Caco-2 (cell line): ENCODE measurements around the gene LPAR4. TPM values are rescaled to one million over a fixed set of nuclear protein-coding genes. Genes with fewer than 3 reads are reported as not detected.

Experiments
- BruUV-seq: library from RNA; stranded (reverse); fragments of 400-500 nt; replicated peaks from 2 replicates; lab custom pipeline; 2021; lab: Mats Ljungman, UMichigan
- CTCF ChIA-PET: fragments of 300-600 bp; sonication (Branson Sonifier 250); formaldehyde crosslinking; loops from one replicate; lab custom pipeline; 2022; ENCODE audit warnings: antibody characterized with exemption; lab: Charles Lee
- POLR2A ChIA-PET: fragments of 300-600 bp; sonication (Branson Sonifier 250); formaldehyde crosslinking; loops from one replicate; lab custom pipeline; 2022; ENCODE audit warnings: antibody characterized with exemption; lab: Charles Lee
- DNase-seq, 2 experiments: peaks; one replicate each; pipeline versions ENCODE4 v3.0.0 to v3.0.0-alpha.2; 2020 to 2022
- H3K27me3 ChIP-seq: replicated peaks from 2 replicates; pipeline ENCODE4 v1.6.0; 2011; ENCODE audit warnings: low read length; ENCODE audit not compliant: control insufficient read depth, insufficient read depth
- H3K36me3 ChIP-seq: 2 replicates; pipeline ENCODE4 v1.5.1; 2011; ENCODE audit warnings: low read length; ENCODE audit not compliant: control insufficient read depth, insufficient read depth
- H3K4me1 ChIP-seq: fragments of 250-450 bp; sonication (Bioruptor Pico); 2 replicates; pipeline ENCODE4 v1.5.1; 2020; ENCODE audit warnings: mild to moderate bottlenecking
- H3K4me3 ChIP-seq: 2 replicates; pipeline ENCODE4 v1.5.1; 2011; ENCODE audit warnings: low read depth, mild to moderate bottlenecking, control low read depth, low read length
- H3K9me3 ChIP-seq: fragments of 250-450 bp; sonication (Bioruptor Pico); 2 replicates; pipeline ENCODE4 v1.5.1; 2020; ENCODE audit warnings: mild to moderate bottlenecking, moderate library complexity
- H3K27ac Mint-ChIP-seq: one replicate; pipeline ENCODE4 v1.8.0; 2022; ENCODE audit warnings: mixed read lengths; ENCODE audit not compliant: unreplicated experiment
- H3K27me3 Mint-ChIP-seq: one replicate; pipeline ENCODE4 v1.8.0; 2022; ENCODE audit warnings: mixed read lengths; ENCODE audit not compliant: insufficient read depth, unreplicated experiment
- H3K36me3 Mint-ChIP-seq: one replicate; pipeline ENCODE4 v1.8.0; 2022; ENCODE audit warnings: mild to moderate bottlenecking, mixed read lengths; ENCODE audit not compliant: insufficient read depth, unreplicated experiment
- H3K4me1 Mint-ChIP-seq: one replicate; pipeline ENCODE4 v1.8.0; 2022; ENCODE audit warnings: low read depth, mixed read lengths; ENCODE audit not compliant: unreplicated experiment
- H3K4me3 Mint-ChIP-seq: one replicate; pipeline ENCODE4 v1.8.0; 2022; ENCODE audit warnings: mild to moderate bottlenecking, moderate library complexity, mixed read lengths; ENCODE audit not compliant: unreplicated experiment
- H3K9me3 Mint-ChIP-seq: one replicate; pipeline ENCODE4 v1.8.0; 2022; ENCODE audit warnings: mixed read lengths; ENCODE audit not compliant: unreplicated experiment
- intact Hi-C: fragments of 100-400 bp; cut with micrococcal nuclease; formaldehyde crosslinking; loops from one replicate; pipeline ENCODE4 v1.10.0; 2022; ENCODE audit not compliant: unreplicated experiment
- total RNA-seq: library from RNA; stranded (reverse); gene quantifications from 2 replicates; pipeline ENCODE4 v1.2.3, GENCODE V29; 2022
- TF ChIP-seq, protein P1 (sequence below), 2 experiments: fragments of 200-600 bp in 1 of 2; IDR thresholded peaks; 1 replicate in 1 of 2; 2 replicates in 1 of 2; pipeline versions ENCODE4 v1.5.1 to v1.8.0; 2011 to 2022; ENCODE audit warnings: antibody characterized with exemption in 1 of 2, control low read depth in 1 of 2, inconsistent platforms in 1 of 2, low read depth in 1 of 2, low read length in 1 of 2, mild to moderate bottlenecking in 1 of 2, moderate library complexity in 1 of 2; ENCODE audit not compliant: insufficient read depth in 1 of 2, severe bottlenecking in 1 of 2, unreplicated experiment in 1 of 2

The LPAR4 gene
- total RNA-seq, 1 experiment from 2014 or later = not detected

DNA sequence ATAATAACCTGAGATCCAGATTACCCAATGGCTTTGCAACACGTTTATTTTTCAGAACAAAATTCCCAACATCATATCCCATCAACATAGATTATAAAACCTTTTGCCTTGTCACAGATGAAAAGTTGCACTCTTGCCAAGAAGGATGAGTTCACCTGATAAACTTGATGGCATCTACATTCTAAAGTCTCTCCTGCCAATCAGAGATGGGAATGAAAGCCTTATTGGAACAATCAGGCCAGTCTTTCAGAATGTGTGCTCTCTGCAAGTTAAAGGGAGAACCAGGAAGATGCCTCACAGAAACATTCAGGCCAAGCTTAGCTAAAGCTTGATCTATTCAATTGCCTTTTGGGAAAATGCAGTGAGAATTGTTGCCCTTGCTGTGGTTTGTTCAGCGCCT, 1.3 kb downstream of the LPAR4 start:
- no TSS peak for BruUV-seq
- Mint-ChIP-seq H3K9me3 (no peaks in the 10 kb centered on the region), H3K4me1 (no peaks in the 10 kb centered on the region), H3K36me3 (no peaks in the 10 kb centered on the region), H3K27me3 (no peaks in the 10 kb centered on the region), H3K4me3 (no peak overlapping the region), H3K27ac (no peak overlapping the region)
- intact Hi-C loops = no loop called here
- ChIA-PET POLR2A (no interaction called here), CTCF (no interaction called here)
- no peak overlapping the region for H3K4me3 ChIP-seq
- H3K9me3 ChIP-seq = no peaks in the 10 kb centered on the region
- DNase-seq = no peak
- H3K27me3 ChIP-seq = no peaks in the 10 kb centered on the region
- H3K36me3 ChIP-seq = no peaks in the 10 kb centered on the region
- H3K4me1 ChIP-seq = no peaks in the 10 kb centered on the region
- TF ChIP-seq, protein P1, sequence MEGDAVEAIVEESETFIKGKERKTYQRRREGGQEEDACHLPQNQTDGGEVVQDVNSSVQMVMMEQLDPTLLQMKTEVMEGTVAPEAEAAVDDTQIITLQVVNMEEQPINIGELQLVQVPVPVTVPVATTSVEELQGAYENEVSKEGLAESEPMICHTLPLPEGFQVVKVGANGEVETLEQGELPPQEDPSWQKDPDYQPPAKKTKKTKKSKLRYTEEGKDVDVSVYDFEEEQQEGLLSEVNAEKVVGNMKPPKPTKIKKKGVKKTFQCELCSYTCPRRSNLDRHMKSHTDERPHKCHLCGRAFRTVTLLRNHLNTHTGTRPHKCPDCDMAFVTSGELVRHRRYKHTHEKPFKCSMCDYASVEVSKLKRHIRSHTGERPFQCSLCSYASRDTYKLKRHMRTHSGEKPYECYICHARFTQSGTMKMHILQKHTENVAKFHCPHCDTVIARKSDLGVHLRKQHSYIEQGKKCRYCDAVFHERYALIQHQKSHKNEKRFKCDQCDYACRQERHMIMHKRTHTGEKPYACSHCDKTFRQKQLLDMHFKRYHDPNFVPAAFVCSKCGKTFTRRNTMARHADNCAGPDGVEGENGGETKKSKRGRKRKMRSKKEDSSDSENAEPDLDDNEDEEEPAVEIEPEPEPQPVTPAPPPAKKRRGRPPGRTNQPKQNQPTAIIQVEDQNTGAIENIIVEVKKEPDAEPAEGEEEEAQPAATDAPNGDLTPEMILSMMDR (IDR thresholded peaks at IDR 0.05; ENCODE audit: insufficient read depth in 1 of 2, low read depth in 1 of 2, low read length in 1 of 2, severe bottlenecking in 1 of 2, unreplicated experiment in 1 of 2) = no peak

DNA sequence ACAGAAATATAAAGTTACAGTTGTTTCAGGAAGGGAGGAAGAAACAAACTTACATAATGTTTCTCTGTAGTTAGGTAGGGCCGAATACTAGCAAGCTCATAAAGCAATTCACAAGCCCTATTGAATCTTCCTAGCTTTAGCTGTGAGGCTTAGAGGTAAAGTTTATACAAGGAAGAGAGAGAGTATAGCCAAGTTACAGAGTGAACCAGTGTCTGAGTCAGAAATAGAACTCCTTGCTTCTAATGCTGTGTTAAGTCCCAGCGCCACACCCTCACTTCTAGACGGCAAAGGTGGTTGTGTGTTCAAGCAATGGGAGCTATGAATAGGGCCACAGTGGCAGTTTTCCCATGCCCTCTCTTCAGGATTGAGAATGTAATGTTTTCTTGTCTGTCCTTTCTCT, 6.1 kb downstream of the LPAR4 start:
- no peak for DNase-seq
- H3K36me3 Mint-ChIP-seq = no peaks in the 10 kb centered on the region
- H3K4me1 Mint-ChIP-seq = no peaks in the 10 kb centered on the region
- TF ChIP-seq, protein P1 (IDR thresholded peaks at IDR 0.05; ENCODE audit: insufficient read depth in 1 of 2, low read depth in 1 of 2, low read length in 1 of 2, severe bottlenecking in 1 of 2, unreplicated experiment in 1 of 2) = no peak
- Histone ChIP-seq H3K4me1 (no peaks in the 10 kb centered on the region), H3K36me3 (no peaks in the 10 kb centered on the region), H3K4me3 (no peak overlapping the region), H3K9me3 (no peaks in the 10 kb centered on the region), H3K27me3 (no peaks in the 10 kb centered on the region)
- no peaks in the 10 kb centered on the region for H3K27me3 Mint-ChIP-seq
- intact Hi-C loops = no loop called here
- ChIA-PET POLR2A (no interaction called here), CTCF (no interaction called here)
- BruUV-seq = no TSS peak
- no peak overlapping the region for H3K27ac Mint-ChIP-seq
- no peak overlapping the region for H3K4me3 Mint-ChIP-seq
- H3K9me3 Mint-ChIP-seq = no peaks in the 10 kb centered on the region

DNA sequence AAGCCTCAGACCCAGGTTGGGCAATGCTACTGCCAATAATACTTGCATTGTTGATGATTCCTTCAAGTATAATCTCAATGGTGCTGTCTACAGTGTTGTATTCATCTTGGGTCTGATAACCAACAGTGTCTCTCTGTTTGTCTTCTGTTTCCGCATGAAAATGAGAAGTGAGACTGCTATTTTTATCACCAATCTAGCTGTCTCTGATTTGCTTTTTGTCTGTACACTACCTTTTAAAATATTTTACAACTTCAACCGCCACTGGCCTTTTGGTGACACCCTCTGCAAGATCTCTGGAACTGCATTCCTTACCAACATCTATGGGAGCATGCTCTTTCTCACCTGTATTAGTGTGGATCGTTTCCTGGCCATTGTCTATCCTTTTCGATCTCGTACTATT, 7.4 kb downstream of the LPAR4 start:
- intact Hi-C loops = no loop called here
- H3K4me1 Mint-ChIP-seq = no peaks in the 10 kb centered on the region
- H3K27ac Mint-ChIP-seq = no peak overlapping the region
- TF ChIP-seq, protein P1 (IDR thresholded peaks at IDR 0.05; ENCODE audit: insufficient read depth in 1 of 2, low read depth in 1 of 2, low read length in 1 of 2, severe bottlenecking in 1 of 2, unreplicated experiment in 1 of 2) = no peak
- no peaks in the 10 kb centered on the region for H3K27me3 ChIP-seq
- H3K36me3 Mint-ChIP-seq = no peaks in the 10 kb centered on the region
- H3K4me3 ChIP-seq = no peak overlapping the region
- DNase-seq = no peak
- H3K9me3 ChIP-seq = no peaks in the 10 kb centered on the region
- CTCF ChIA-PET = no interaction called here
- POLR2A ChIA-PET = no interaction called here
- H3K36me3 ChIP-seq = no peaks in the 10 kb centered on the region
- no peak overlapping the region for H3K4me3 Mint-ChIP-seq
- H3K9me3 Mint-ChIP-seq = no peaks in the 10 kb centered on the region
- no peaks in the 10 kb centered on the region for H3K4me1 ChIP-seq
- no TSS peak for BruUV-seq
- no peaks in the 10 kb centered on the region for H3K27me3 Mint-ChIP-seq
